ENCODE measurements around the gene ABLIM1.

DNA sequence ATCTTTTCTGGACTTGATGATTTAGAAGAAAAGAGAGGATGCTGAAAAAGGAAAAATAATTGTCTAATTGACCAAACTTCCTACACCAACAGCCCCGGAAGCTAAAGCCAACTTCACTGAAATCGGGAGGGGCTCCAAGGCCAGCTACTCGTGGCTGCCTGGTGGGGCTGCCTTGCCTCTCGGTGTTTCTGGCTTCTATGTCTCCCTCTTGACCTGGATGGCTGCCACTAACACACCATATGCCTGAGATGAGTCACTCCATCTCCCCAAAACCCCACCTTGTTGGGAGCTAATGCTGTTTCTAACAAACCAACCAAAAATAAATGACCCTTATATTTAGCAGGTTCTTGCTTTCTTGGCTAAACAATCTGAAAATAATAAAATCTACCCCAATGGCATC lies 166.1 kb downstream of the ABLIM1 start:
- TF ChIP-seq ZNF138 (CRISPR knock-in tag; conservative IDR thresholded peaks at IDR 0.05) (no peak), ZBTB21 (CRISPR knock-in tag; IDR thresholded peaks at IDR 0.05; ENCODE audit: borderline replicate concordance) (no peak), ESRRA (CRISPR knock-in tag; IDR thresholded peaks at IDR 0.05; ENCODE audit: borderline replicate concordance) (no peak), FOXP1 (CRISPR knock-in tag; IDR thresholded peaks at IDR 0.05; ENCODE audit: borderline replicate concordance) (no peak), ELF4 (CRISPR knock-in tag; IDR thresholded peaks at IDR 0.05; ENCODE audit: low read depth) (no peak)
- TF ChIP-seq, protein P1, sequence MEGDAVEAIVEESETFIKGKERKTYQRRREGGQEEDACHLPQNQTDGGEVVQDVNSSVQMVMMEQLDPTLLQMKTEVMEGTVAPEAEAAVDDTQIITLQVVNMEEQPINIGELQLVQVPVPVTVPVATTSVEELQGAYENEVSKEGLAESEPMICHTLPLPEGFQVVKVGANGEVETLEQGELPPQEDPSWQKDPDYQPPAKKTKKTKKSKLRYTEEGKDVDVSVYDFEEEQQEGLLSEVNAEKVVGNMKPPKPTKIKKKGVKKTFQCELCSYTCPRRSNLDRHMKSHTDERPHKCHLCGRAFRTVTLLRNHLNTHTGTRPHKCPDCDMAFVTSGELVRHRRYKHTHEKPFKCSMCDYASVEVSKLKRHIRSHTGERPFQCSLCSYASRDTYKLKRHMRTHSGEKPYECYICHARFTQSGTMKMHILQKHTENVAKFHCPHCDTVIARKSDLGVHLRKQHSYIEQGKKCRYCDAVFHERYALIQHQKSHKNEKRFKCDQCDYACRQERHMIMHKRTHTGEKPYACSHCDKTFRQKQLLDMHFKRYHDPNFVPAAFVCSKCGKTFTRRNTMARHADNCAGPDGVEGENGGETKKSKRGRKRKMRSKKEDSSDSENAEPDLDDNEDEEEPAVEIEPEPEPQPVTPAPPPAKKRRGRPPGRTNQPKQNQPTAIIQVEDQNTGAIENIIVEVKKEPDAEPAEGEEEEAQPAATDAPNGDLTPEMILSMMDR (IDR thresholded peaks at IDR 0.05) = no peak
